ENCODE measurements around the gene CIAO3. TPM values are rescaled to one million over a fixed set of nuclear protein-coding genes. Genes with fewer than 3 reads are reported as not detected.

CIAO3 gene
- total and polyA plus RNA-seq, 2 experiments from 2014 or later = 43.3 to 67.7 TPM

DNA sequence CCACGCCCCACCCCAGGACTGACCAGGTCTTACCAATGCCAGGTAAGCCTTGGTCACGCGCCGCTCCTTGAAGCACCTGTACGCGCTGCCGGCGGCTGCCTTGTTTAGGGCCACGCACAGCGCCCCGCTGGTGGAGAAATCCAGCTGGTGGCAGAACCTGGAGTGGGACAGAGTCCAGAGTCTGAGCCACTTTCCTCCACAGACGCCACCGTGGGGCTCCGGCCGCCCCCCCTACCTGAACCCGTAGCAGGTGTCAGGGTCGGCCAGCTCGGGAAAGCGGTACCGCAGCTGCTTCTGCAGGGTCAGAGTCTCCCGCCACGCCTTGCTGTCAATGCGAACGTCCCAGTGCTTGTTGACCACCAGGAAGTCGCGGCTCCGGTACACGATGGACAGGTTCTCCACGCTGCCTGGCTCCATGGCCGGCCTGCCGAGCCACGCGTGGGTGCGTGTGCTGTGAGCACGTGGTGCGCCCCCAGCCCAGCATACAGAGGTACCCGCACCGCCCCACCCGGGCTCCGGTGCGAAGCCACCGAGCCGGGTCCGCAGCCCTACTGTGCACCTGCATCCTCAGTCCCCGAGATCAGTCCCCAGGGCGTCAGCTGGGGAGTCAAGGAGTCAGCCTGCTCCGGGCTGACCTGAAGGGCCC is 46.6 kb upstream of the CIAO3 start:
- Histone ChIP-seq H3K4me3 (peak overlapping the region; percentile 99), H3K27ac (peak overlapping the region; percentile 57), H3K4me1 (ENCODE audit: low read depth) (peaks cover 15% of the 10 kb centered on the region), H3K36me3 (peaks cover 7% of the 10 kb centered on the region), H3K9me3 (ENCODE audit: low read depth) (no peaks in the 10 kb centered on the region), H3K27me3 (no peaks in the 10 kb centered on the region)
- DNase-seq (ENCODE audit: low read depth in 1 of 2, low spot score in 1 of 2) = no peak
- TF ChIP-seq, protein P1, sequence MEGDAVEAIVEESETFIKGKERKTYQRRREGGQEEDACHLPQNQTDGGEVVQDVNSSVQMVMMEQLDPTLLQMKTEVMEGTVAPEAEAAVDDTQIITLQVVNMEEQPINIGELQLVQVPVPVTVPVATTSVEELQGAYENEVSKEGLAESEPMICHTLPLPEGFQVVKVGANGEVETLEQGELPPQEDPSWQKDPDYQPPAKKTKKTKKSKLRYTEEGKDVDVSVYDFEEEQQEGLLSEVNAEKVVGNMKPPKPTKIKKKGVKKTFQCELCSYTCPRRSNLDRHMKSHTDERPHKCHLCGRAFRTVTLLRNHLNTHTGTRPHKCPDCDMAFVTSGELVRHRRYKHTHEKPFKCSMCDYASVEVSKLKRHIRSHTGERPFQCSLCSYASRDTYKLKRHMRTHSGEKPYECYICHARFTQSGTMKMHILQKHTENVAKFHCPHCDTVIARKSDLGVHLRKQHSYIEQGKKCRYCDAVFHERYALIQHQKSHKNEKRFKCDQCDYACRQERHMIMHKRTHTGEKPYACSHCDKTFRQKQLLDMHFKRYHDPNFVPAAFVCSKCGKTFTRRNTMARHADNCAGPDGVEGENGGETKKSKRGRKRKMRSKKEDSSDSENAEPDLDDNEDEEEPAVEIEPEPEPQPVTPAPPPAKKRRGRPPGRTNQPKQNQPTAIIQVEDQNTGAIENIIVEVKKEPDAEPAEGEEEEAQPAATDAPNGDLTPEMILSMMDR (IDR thresholded peaks at IDR 0.05; ENCODE audit: low read depth, low read length) = no peak

GRCh38 chr16:785563-786535 is 45.1 kb upstream of the CIAO3 start:
- DNase-seq (ENCODE audit: low read depth in 1 of 2, low spot score in 1 of 2) = peak; percentile 64 to 81
- Histone ChIP-seq H3K4me1 (ENCODE audit: low read depth) (peaks cover 15% of the 10 kb centered on the region), H3K27ac (no peak overlapping the region), H3K27me3 (no peaks in the 10 kb centered on the region), H3K9me3 (ENCODE audit: low read depth) (no peaks in the 10 kb centered on the region), H3K4me3 (no peak overlapping the region), H3K36me3 (no peaks in the 10 kb centered on the region)
- TF ChIP-seq, protein P1 (IDR thresholded peaks at IDR 0.05; ENCODE audit: low read depth, low read length) = peak; percentile 73

GRCh38 chr16:784431-784830 is 43.6 kb upstream of the CIAO3 start:
- no peaks in the 10 kb centered on the region for H3K27me3 ChIP-seq
- TF ChIP-seq, protein P1 (IDR thresholded peaks at IDR 0.05; ENCODE audit: low read depth, low read length) = no peak
- DNase-seq (ENCODE audit: low read depth in 1 of 2, low spot score in 1 of 2) = no peak

DNA sequence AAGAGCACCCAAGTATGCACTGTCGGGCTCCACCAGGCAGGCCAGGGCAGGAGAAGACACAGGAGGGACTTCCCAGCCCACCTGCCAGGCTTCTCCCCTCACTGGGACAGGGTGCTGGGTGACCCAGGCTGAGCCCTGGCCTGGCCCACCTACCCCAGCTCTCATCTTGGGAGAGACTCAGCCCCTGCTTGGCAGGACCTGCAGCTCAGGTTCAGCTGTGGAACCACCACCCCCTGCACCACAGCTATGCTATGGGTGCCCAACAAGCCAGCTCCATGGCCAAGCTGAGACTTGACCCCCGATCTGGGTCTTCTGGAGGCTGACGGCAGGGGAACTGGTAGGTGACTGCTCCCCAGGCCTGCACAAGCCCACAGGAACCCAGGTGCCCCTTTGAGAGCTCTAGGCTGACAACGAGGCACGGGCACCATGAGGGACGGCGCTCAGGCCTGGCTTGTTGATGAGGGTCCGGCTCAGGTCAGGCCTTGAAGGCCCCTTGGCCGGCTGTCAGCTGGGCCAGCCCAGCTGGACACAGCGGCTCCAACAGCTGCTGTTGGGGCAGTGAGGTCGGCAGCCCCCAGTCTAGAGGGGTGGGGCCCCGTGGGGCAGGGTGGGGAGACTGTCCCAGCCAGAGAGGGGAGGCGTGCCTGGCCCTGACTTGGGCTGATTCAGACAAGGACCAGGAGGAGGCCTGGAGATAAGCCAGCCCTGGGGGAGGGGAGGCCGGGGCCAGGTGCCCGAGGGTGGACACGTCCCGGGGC is 42.8 kb upstream of the CIAO3 start:
- no peaks in the 10 kb centered on the region for H3K36me3 ChIP-seq
- H3K4me3 ChIP-seq = no peak overlapping the region
- no peaks in the 10 kb centered on the region for H3K9me3 ChIP-seq (ENCODE audit: low read depth)
- no peaks in the 10 kb centered on the region for H3K27me3 ChIP-seq
- TF ChIP-seq, protein P1 (IDR thresholded peaks at IDR 0.05; ENCODE audit: low read depth, low read length) = no peak
- DNase-seq (ENCODE audit: low read depth in 1 of 2, low spot score in 1 of 2) = peak in 1 of 2 donors; percentile 30
- no peak overlapping the region for H3K27ac ChIP-seq
- peaks cover 11% of the 10 kb centered on the region for H3K4me1 ChIP-seq (ENCODE audit: low read depth)

More at GRCh38 chr16:784431-784830, 43.6 kb upstream of the CIAO3 start:
- H3K4me1 ChIP-seq (ENCODE audit: low read depth) = peaks cover 15% of the 10 kb centered on the region
- H3K4me3 ChIP-seq = no peak overlapping the region
- no peak overlapping the region for H3K27ac ChIP-seq
- no peaks in the 10 kb centered on the region for H3K9me3 ChIP-seq (ENCODE audit: low read depth)
- no peaks in the 10 kb centered on the region for H3K36me3 ChIP-seq

- Histone ChIP-seq H3K36me3 (no peaks in the 10 kb centered on the region), H3K4me1 (ENCODE audit: low read depth) (peaks cover 14% of the 10 kb centered on the region), H3K9me3 (ENCODE audit: low read depth) (no peaks in the 10 kb centered on the region), H3K27ac (no peak overlapping the region), H3K27me3 (no peaks in the 10 kb centered on the region), H3K4me3 (no peak overlapping the region)
- DNase-seq (ENCODE audit: low read depth in 1 of 2, low spot score in 1 of 2) = no peak
- TF ChIP-seq, protein P1 (IDR thresholded peaks at IDR 0.05; ENCODE audit: low read depth, low read length) = no peak
These were observed 42.1 kb upstream of the CIAO3 start for GRCh38 chr16:782766-783403.
